ENCODE results near the gene PPP6R2. TPM values are rescaled to one million over a fixed set of nuclear protein-coding genes. Genes with fewer than 3 reads are reported as not detected.

Gene PPP6R2
- total and polyA plus RNA-seq, 2 donors (not counting 3 experiments of a cell fraction or from before 2014, with no cell fraction given), result 38.6 to 54.6 TPM

GRCh38 chr22:50461536-50461935 is 118.4 kb downstream of the PPP6R2 start:
- H3K79me2 ChIP-seq (ENCODE audit: control insufficient read depth, insufficient read depth, low read length), result no peaks in the 10 kb centered on the region
- DNase-seq (ENCODE audit: low read depth, low spot score), result no peak
- H4K20me1 ChIP-seq (replicated peaks; ENCODE audit: control insufficient read depth, extremely low read depth, insufficient read depth, low read length), result no peaks in the 10 kb centered on the region
- BruUV-seq (replicated peaks), result no TSS peak
- intact Hi-C loops (cut with micrococcal nuclease) (no loop called here), dilution Hi-C loops (cut with MboI; ENCODE audit: extremely low pct_ligation_motif_present, low sequenced_read_pairs) (no loop called here)
- peaks cover 0 to 82% of the 10 kb centered on the region in 2 experiments for H3K36me3 ChIP-seq (ENCODE audit: control insufficient read depth in 2 of 2, extremely low read depth in 1 of 2, insufficient read depth in 2 of 2, low read length in 2 of 2)
- no peak overlapping the region for H2AFZ ChIP-seq (ENCODE audit: low read depth, low read length)
- H3K4me2 ChIP-seq (ENCODE audit: insufficient read depth, low read length), result no peak overlapping the region
- no peaks in the 10 kb centered on the region for H3K9me1 ChIP-seq (replicated peaks; ENCODE audit: control insufficient read depth, extremely low read depth, insufficient read depth, low read length)
- no peak overlapping the region for H3K9ac ChIP-seq (replicated peaks; ENCODE audit: extremely low read depth, insufficient read depth, low read length)
- TF ChIP-seq MAX (IDR thresholded peaks at IDR 0.05; ENCODE audit: insufficient read depth, insufficient read length) (no peak), POLR2AphosphoS5 (IDR thresholded peaks at IDR 0.05; ENCODE audit: insufficient read depth, low read depth, low read length) (no peak), EZH2 (IDR thresholded peaks at IDR 0.05; ENCODE audit: borderline replicate concordance, low read depth, low read length, severe bottlenecking) (no peak), MYC (IDR thresholded peaks at IDR 0.05; ENCODE audit: low read depth, low read length) (no peak), POLR2A (IDR thresholded peaks at IDR 0.05; ENCODE audit: low read depth, low read length) (no peak), JUN (IDR thresholded peaks at IDR 0.05; ENCODE audit: borderline replicate concordance, insufficient read depth, insufficient read length, low read depth) (no peak), FOS (IDR thresholded peaks at IDR 0.05; ENCODE audit: borderline replicate concordance, insufficient read depth, low read length) (no peak), GATA2 (IDR thresholded peaks at IDR 0.05; ENCODE audit: insufficient read depth, insufficient read length, low read depth, low read length) (no peak)
- TF ChIP-seq, protein P1, sequence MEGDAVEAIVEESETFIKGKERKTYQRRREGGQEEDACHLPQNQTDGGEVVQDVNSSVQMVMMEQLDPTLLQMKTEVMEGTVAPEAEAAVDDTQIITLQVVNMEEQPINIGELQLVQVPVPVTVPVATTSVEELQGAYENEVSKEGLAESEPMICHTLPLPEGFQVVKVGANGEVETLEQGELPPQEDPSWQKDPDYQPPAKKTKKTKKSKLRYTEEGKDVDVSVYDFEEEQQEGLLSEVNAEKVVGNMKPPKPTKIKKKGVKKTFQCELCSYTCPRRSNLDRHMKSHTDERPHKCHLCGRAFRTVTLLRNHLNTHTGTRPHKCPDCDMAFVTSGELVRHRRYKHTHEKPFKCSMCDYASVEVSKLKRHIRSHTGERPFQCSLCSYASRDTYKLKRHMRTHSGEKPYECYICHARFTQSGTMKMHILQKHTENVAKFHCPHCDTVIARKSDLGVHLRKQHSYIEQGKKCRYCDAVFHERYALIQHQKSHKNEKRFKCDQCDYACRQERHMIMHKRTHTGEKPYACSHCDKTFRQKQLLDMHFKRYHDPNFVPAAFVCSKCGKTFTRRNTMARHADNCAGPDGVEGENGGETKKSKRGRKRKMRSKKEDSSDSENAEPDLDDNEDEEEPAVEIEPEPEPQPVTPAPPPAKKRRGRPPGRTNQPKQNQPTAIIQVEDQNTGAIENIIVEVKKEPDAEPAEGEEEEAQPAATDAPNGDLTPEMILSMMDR (IDR thresholded peaks at IDR 0.05; ENCODE audit: extremely low read depth in 1 of 2, insufficient read depth in 1 of 2, low read depth in 1 of 2, low read length in 2 of 2), result no peak
- no peaks in the 10 kb centered on the region for H3K9me3 ChIP-seq (replicated peaks; ENCODE audit: control insufficient read depth, insufficient read depth, low read length)
- no peak for FAIRE-seq
- no peaks in the 10 kb centered on the region for H3K27me3 ChIP-seq (ENCODE audit: control insufficient read depth in 2 of 2, insufficient read depth in 2 of 2, low read length in 2 of 2)
- H3K27ac ChIP-seq (ENCODE audit: insufficient read depth, low read depth, low read length), result no peak overlapping the region
- no peaks in the 10 kb centered on the region for H3K4me1 ChIP-seq (ENCODE audit: control insufficient read depth, extremely low read depth, insufficient read depth, low read length)
- H3K4me3 ChIP-seq (replicated peaks in 1 of 3; ENCODE audit: insufficient read depth in 1 of 3, low read depth in 1 of 3, low read length in 3 of 3), result no peak overlapping the region
- ChIA-PET POLR2A (no interaction called here), CTCF (interaction anchor here (1.1 to 1.3 kb wide), 2 partner anchors 9 to 36 kb away, joined by 3 to 5 read pairs; no protein-coding TSS in a partner anchor)
